Measurements from ENCODE around the gene NEUROG3. TPM values are rescaled to one million over a fixed set of nuclear protein-coding genes. Genes with fewer than 3 reads are reported as not detected.
A peak's percentile ranks its signal among the peaks of the same experiment; 100 is the strongest.

The NEUROG3 gene
- total and polyA plus RNA-seq, 10 of the 15 experiments (the other 5 are each of a cell fraction or from before 2014, with no cell fraction given): not detected

GRCh38 chr10:69568472-69569395, 4.5 kb downstream of the NEUROG3 start (continued):
- no peak for TF ChIP-seq PRDM15 (CRISPR knock-in tag; IDR thresholded peaks at IDR 0.05)
- TF ChIP-seq MTA2 (IDR thresholded peaks at IDR 0.05; ENCODE audit: low read depth): no peak

GRCh38 chr10:69567920-69568319, 5.3 kb downstream of the NEUROG3 start:
- ATAC-seq: no peak
- Histone ChIP-seq H2AFZ (ENCODE audit: control insufficient read depth, low read depth, low read length) (no peak overlapping the region), H3K9me3 (replicated peaks; ENCODE audit: control insufficient read depth, insufficient read depth, low read length) (no peaks in the 10 kb centered on the region; the same call in 2 of the 3 replicates), H3K27ac (ENCODE audit: control insufficient read depth, insufficient read depth) (no peak overlapping the region), H3K4me1 (ENCODE audit: control insufficient read depth, insufficient read depth, low read length) (no peaks in the 10 kb centered on the region), H4K20me1 (ENCODE audit: control insufficient read depth, insufficient read depth) (no peaks in the 10 kb centered on the region), H3K27me3 (replicated peaks in 1 of 2; ENCODE audit: control insufficient read depth in 2 of 2, insufficient read depth in 2 of 2, low read length in 1 of 2) (peaks cover 15% of the 10 kb centered on the region in 2 experiments), H3K4me3 (no peak overlapping the region), H3K36me3 (ENCODE audit: control insufficient read depth in 2 of 2, insufficient read depth in 2 of 2, low read length in 1 of 2) (no peaks in the 10 kb centered on the region), H3K4me2 (ENCODE audit: control insufficient read depth, insufficient read depth) (no peak overlapping the region), H3K79me2 (ENCODE audit: control insufficient read depth, insufficient read depth, low read length) (no peaks in the 10 kb centered on the region), H3K9ac (ENCODE audit: control insufficient read depth, insufficient read depth, low read length) (no peak overlapping the region)
- FAIRE-seq: no peak
- no peak for DNase-seq (ENCODE audit: low read depth, low spot score)
- CTCF ChIA-PET: no interaction called here
- RAD21 ChIA-PET (ENCODE audit: unreplicated experiment): no interaction called here
- in situ Hi-C loops (cut with MboI) (no loop called here), intact Hi-C loops (cut with micrococcal nuclease; ENCODE audit: unreplicated experiment) (no loop called here)
- no TSS peak for BruUV-seq (replicated peaks)
- SMC1A ChIA-PET (ENCODE audit: uncharacterized antibody, unreplicated experiment): no interaction called here
- TF ChIP-seq, protein P1, sequence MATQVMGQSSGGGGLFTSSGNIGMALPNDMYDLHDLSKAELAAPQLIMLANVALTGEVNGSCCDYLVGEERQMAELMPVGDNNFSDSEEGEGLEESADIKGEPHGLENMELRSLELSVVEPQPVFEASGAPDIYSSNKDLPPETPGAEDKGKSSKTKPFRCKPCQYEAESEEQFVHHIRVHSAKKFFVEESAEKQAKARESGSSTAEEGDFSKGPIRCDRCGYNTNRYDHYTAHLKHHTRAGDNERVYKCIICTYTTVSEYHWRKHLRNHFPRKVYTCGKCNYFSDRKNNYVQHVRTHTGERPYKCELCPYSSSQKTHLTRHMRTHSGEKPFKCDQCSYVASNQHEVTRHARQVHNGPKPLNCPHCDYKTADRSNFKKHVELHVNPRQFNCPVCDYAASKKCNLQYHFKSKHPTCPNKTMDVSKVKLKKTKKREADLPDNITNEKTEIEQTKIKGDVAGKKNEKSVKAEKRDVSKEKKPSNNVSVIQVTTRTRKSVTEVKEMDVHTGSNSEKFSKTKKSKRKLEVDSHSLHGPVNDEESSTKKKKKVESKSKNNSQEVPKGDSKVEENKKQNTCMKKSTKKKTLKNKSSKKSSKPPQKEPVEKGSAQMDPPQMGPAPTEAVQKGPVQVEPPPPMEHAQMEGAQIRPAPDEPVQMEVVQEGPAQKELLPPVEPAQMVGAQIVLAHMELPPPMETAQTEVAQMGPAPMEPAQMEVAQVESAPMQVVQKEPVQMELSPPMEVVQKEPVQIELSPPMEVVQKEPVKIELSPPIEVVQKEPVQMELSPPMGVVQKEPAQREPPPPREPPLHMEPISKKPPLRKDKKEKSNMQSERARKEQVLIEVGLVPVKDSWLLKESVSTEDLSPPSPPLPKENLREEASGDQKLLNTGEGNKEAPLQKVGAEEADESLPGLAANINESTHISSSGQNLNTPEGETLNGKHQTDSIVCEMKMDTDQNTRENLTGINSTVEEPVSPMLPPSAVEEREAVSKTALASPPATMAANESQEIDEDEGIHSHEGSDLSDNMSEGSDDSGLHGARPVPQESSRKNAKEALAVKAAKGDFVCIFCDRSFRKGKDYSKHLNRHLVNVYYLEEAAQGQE (IDR thresholded peaks at IDR 0.05; ENCODE audit: low read depth, low read length): peak; percentile 88
- TF ChIP-seq SREBF2 (IDR thresholded peaks at IDR 0.05; ENCODE audit: low read length): no peak
- 20% methylated on average over 15 of the region's 15 CpGs for WGBS (ENCODE audit: insufficient coverage, insufficient replicate concordance, low lambda C conversion rate, missing lambda C conversion rate)
- POLR2A ChIA-PET: no interaction called here

Data from GM12878 (cell line).